ENCODE results near the gene SLC28A1.
"Not testable (repeated sequence)": the region's sequence is repeated elsewhere in the genome, so short reads cannot be mapped to it uniquely, and the experiment has no call there.

The SLC28A1 gene

DNA sequence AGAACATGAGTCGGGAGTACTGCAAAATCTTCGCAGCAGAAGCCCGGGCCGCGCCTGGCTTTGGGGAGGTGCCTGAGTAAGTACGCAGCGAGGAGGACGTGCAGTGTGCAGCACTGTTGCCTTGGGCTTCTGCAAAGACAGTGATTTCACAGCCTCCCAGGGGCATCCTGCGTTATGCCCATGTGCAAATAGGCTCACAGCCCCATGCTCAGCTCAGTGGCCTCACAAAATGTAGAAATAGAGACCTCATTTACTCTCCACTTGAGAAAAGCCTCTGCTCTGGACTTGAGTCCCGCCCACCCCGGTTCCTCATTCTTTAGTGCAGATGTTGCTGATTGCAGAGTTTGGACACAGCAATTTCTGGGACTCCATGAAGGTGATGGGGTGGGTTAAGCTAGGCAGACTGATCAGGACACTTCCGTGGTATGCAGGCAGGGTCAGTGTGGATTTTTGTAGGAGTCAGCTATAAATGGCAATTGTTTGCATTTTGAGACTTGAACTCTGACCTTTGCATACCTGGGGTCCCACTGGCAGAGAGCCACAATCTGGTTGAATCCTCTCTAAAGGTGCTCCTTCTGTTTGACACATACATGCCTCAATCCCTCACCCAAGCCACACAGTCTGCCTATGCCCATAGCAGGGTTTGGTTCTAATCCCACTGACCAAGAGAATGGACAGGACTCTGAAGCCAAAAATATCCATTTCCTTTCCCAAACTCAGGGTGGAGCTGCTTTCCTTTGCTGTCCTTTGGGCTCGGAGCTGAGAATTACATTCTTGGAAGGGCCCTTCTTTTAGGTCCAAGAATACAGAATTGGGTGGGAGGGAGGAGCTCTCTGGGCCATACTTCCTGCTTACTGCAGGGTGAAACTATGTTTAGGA is 20.7 kb upstream of the SLC28A1 start:
- no peak for ATAC-seq

DNA sequence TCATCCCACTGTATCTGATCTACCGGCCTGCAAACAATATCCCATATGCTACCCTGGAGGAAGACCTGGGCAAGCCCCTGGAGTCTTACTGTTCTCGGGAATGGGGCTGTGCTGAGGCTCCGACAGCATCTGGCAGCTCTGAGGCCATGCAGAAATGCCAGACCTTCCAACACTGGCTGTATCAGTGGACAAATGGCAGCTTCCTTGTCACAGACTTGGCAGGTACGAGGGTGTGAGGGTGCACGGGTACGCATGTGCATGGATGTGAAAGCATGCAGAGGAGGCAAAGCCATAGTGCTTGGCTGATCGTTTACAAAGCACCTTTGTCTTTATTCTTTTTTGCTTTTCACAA is 20.0 kb upstream of the SLC28A1 start:
- ATAC-seq: no peak

DNA sequence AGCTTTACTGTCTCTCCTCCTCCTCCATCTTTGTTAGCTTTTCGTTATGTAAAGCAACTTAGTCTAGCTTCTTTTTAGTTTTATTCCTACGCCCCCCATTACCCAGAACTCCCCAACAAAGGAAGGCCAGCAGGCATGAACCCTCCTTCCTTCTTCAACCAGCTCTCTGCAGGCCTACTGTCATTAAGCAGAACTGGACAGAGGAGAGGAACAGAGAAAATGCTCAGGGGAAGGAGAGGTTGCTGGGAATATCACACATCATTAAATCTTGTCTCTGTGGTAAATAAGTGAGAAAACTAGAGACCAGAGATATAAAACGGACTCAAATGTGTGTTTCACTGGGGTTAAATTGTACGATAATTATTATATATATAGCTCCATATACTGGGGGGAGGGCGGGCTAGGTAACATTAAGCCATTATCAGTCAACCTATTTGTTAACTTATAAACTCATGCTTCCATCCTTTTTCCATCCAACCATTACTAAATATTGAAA is 19.3 kb upstream of the SLC28A1 start:
- no peak for ATAC-seq

DNA sequence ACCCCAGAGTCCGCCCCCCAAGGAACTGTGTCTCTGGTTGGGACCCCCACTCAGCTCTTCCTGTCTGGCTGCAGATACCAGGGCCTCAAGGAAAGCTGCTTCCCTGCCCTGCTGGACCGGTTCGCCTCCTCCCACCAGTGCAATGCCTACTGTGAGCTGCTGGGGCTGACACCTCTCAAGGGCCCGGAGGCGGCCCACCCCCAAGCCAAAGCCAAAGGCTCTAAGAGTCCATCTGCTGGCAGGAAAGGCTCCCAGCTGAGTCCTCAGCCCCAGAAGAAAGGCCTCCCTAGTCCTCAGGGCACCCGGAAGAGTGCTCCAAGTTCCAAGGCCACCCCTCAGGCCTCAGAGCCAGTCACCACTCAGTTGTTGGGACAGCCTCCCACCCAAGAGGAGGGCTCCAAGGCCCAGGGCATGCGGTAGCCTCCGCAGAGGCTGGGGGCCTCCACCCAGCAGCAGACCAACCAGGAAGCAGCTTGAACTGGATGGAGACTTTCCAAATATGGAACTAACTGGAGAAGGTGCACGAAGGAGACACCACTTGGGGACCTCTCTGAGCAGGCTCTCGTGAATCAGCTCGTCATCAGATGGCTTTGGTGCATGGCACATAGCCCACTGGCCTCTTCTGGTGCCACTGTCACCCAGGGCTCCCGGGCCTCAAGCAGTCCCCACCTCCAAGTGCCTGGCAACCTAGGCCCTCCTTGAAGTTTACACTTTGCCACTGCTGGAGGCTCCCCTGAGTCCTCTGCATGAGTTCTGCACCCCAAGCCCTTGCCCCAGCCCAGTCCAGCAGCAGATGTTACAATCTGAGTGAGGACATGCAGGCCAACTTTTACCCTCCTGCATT is 16.2 kb upstream of the SLC28A1 start:
- no peak for ATAC-seq

DNA sequence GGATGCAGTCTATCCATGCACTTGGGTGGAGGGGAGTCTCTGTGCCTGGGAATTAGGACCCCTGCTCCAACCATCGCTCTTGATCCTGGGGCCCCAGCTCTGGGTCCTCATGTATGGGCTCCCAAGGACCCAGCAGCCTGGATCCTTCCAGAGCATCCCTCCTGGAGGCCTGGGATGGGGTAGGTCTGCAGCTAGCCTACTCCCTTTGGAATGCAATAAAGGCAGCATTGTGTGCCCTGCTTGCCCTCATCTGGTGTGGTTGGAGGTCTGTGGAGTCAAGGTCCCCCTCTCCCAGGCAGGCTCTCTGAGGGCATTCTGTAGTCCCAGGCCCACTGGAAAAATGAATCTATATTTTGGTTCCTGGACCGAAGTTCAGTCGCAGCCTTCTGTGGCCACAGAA is 15.0 kb upstream of the SLC28A1 start:
- ATAC-seq: no peak

DNA sequence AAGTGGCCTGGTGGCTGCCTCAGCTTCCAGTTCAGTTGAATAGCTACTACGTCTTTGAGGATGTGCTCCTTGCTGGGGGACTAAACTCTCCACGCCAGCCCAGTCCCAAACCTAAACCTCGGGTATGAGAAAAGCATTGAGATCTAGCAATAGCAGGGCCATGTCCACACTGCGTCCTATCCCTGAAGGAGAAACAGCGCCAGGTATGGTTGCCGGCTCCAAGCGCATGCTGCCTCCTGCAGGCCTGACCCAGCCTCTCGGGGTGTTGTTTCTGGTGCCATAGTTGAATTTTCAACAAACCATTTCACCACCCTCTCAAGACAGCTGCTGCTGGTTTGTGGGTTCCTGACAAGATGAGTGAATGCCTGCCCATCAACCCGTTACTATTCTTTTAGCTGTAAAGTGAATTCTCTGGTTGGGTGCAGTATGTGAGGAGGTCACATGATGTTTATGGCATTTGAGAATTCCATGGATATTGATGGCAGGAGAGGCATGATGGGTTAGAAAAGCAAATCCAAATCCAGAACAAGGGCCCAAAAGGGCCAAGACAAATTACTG is 13.0 kb upstream of the SLC28A1 start:
- ATAC-seq: no peak

DNA sequence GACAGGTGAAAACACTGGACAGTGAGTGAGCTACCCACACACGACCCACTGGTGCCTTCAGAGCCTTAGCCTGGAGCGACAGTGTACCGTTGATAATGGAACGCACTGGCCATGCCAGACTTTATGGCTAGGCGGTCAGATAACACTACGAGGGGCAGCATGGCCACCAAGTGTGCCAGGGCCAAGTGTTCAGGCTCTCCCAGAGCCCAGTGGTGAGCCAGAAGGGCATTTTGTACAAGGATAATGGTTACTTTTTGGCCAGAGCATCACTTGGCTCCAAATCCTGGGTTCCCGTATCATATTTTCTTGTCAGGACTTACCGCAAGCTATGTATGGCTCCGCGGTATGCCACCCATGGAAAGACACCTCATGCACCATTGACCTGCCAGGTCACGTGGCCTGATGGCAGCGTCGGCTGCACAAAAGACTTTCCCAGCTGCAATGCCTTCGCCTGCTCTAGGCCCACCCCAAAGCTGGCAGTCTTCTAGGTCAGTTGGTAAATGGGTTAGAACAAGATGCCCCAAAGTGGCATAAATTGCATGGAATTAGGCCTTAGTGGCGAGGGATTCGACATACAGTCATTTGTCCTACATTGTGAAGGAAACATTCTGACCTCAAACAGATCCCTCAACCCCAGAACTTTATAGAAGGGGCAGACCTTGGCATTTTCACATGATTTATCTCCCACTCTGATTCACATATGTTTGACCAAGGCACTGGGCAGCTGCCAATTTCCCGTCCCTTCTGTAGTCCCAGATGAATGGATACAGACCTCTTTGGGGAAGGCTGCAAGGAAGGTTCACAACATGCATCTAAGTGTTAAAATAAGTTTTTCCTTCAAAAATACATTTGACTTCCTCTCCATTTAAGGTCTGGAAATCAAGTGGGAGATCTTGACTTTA is 12.2 kb upstream of the SLC28A1 start:
- ATAC-seq: no peak

DNA sequence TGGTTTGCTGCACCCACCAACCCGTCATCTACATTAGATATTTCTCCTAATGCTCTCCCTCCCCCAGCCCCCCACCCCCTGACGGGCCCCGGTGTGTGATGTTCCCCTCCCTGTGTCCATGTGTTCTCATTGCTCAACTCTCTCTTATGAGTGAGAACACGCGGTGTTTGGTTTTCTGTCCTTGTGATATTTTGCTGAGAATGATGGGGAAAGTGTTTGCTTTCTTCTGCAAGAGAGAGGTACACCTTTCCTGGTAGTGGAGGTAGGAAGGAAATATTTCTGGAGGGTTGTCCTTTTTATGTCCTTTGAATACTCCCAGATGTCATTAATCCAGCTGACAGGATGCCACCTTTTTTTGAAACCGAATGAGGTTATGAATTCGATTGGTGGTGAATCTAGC is 10.5 kb upstream of the SLC28A1 start:
- ATAC-seq: no peak

DNA sequence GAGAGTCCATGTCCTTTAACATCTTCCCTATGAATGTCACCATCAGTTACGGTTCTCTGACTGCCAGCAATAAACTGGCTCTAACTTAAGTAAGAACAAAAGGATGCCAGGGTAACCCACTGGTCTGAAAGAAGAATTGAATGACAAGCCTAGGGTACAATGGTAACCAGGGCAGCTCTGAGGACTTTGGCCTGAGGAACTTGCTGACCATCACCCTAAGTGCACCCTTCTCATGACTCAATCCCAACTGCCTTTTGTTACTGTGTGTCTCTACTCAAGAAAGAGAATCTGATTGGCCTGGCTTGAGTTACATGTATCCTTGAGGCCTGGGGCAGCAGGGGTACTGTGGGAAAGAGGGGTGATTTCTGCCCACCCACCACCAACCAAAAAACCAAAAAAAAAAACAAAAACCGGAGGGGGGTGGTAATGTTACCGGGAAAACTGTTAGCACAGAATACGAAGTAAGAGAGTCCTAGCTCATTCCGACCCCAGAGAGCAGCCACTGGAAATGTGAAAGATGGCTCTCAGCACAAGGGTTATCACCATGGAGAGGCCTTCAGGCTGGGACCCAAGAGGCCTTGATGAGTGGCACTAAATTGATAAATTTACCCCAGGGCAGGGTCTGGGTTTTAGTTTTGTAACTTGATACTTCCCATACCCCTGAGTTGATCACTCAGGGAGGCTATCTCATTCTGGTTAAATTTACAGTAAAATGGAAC is 9.3 kb upstream of the SLC28A1 start:
- no peak for ATAC-seq

DNA sequence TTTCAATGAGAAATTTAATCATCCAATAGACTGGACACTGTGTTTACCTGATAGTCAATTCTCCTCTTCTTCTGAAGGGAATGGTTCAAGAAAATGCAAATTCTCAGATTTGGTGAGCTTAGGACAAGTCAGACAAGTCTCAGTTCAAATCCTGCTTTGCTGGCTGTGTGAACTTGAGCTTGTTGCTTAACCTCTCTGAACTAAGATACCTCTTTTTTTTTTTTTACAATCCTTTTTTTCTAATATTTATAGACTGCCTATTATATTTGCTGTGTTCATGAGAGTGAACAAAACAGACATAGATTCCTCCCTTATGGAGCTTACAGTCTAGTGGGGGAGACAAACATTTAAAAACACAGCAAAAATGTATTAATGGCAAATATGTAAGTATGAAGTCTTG is 8.2 kb upstream of the SLC28A1 start:
- no peak for ATAC-seq

DNA sequence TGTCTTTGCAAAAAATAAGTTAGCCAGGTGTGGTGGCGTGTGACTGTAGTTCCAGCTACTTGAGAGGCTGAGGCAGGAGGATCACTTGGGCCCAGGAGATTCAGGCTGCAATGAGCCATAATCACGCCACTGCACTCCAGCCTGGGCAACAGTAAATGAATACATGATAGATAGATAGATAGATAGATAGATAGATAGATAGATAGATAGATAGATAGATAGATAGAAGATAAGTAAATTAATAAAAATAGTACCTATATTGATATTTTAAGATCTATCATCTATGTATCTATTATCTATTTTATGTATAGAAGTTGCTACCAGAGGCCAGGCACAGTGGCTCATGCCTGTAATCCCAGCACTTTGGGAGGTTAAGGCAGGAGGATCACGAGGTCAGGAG is 6.8 kb upstream of the SLC28A1 start:
- ATAC-seq: not testable (repeated sequence)

DNA sequence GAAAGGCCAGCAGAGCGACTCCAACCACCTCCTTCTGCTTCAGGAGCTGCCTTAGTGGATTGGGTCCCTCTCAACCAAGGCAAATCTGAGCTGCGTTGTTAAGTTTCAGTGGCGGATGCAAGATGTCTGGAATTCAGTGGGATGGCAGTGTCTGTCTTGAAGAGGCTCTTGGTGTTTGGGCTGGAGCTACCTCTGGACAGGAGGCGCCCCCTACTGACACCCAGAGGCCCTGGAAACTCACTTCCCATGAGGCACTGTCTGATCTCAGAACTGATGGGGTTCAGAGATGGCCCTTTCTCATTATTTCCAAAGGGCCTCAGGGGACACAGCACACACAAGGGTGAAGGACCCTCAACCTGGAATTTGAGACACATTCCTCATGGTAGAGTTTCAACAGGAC is 6.0 kb upstream of the SLC28A1 start:
- peak; percentile 64 to 73 for ATAC-seq

DNA sequence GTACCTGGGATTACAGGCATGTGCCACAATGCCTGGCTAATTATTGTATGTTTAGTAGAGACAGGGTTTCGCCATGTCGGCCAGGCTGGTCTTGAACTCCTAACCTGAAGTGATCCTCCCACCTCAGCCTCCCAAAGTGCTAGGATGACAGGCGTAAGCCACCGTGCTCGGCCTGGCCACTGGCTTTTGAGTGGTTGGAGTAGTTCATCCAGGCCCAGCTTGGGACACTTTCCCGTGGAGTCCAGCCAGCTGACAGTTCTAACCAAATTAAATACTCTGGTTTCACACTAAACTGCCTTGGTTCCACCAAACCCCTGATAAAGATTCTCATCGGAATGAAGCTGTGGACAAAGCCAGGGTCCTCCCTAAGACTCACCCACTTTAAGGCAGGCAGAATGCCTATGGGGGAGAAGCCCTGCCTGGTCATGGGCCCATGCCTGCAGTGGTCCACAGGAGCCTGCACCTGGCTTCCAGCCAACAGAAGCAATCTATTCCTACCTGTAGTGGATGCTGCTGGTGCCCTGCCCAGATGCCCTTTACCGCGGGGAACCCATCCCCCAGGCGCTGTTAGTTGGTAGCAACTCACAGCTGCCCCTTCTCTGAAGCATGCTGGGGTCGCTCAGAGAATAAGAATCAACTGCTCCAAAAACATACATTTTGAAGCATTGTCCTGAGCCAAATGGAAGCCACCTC is 5.2 kb upstream of the SLC28A1 start:
- no peak for ATAC-seq

DNA sequence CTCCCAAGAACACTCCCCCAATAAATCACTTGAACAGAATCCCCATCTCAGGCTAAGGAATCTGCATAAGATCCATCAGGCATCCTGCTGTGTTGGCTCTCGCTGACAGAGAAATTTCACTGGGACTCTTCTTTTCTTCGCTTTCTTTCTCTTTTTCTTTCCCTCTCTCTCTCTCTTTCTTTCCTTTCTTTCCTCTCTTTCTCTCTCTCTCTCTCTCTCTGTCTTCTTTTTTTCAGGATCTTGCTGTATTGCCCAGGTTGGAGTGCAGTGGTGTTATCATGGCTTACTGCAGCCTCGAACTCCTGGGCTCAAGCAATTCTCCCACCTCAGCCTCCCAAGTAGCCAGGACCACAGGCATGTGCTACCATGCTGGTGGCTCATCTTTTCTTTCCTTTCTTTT is 4.5 kb upstream of the SLC28A1 start:
- ATAC-seq: no peak

DNA sequence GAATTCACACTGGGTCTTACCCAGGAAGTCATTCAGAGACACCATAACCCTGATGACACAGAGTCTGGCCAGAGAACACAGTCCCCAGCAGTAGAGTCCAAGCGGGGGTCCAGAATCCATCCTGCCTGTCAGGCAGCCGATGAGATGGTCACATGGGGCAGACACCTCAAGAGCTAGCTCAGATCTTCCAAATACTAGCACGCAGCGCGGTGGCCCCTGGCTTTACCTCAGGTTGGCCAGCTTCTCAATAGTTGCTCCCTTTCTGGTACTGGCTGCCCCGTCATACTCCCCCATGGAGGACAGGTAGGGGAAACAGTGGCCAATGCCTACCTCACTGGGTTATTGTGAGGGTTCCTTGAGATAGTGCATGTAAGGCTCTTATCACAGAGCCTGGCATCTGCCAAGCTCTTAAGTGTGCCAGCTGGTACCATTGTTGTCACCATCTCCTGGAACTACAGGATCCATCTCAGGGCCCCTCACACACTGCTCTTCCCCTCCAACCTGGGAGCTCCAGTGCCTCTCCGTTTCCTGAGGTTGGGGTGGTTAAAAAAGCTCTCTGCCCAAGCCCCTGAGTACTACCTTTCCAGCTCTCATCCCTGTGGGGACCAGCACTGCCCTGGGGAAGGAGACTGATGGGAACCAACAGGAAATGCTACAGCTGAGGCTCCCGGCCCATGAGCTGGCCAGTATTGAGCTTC is 3.5 kb upstream of the SLC28A1 start:
- ATAC-seq: no peak

DNA sequence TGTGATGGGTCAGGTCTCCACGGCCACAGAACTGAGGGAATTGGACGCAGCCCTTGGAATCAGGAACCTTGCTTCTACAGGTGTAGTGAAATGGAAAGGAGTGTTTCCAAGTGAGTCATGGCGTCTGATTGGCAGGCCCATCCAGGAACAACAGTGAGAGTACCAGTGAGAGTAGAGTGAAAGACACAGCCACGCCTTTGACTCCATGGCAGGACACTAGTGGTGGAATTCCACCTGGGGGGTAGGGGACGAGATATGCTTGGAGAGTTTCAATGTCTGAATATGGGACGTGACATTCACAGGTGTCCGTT is 3.0 kb upstream of the SLC28A1 start:
- no peak for ATAC-seq

DNA sequence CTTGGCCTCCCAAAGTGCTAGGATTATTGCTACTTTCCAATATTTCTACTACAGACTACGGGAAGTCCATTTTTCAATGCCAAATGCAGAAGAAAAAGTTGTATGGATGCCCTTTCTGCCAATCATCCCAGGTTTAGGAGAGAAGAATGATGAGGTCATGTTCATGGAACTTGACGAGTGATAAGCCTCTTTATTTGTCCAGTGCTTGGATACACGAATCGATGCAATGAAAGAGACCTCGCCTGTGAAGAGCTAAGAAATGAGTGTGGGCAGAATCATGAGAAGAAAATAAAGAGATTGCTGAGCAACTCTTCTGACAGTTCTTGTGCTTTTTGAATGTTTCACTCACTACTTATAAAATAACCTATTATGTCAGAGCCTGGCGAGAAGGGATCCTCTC is 996 bp upstream of the SLC28A1 start:
- no peak for ATAC-seq

DNA sequence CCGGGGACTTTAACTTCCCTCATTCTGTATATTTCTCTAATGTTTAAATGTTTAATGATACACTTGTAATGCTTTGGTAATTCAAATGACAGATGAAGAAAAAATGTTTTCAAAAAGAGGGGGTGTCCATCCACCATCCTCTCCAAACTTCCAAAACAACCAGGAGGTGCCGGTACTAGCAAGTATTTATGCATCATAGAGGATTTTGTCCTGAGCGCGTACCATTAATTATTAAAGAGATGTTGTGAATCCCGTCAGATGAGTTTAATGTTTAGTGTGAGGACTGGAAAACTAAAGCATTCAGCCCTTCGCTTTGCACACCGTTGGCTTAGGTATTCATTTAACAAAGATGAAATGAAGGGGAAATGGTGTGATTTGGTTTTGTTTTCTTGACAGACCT is 1.3 kb downstream of the SLC28A1 start:
- no peak for ATAC-seq

DNA sequence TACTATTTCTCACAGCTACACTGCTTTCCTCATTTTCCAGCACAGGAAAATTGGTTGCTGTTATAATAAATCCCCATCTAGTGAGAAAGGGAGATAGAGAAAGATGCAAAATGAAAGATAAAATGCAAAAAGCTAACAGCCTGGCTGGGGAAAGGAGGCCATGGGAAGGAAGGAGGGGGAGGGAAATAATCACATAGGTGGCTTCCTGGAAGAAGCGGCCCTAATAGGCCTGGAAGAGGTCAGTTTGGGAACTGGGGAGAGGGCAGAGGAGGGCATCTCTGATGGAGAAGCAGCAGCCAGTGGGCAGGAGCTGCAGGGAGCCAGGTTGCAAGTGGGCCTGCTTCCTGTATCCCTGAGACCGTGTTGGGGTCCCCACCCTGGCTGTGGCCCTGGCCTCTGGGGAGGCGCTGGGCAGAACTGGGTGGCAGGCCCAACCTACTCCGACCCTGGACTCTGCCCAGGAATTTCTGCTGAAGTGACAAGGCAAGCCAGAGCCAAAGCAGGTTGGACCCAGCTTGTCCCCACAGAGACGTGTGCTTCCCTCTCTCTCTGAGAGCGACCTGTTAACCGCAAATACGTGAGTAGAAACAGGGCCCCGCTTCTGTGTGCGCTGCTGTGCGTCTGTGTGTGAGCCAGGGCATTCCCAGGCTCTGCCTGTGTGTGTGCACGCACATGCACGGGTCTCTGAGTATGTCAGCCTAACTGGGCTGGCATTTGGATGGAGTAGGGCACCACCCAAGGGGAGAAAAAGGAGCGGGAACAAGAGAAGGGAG is 1.9 kb downstream of the SLC28A1 start:
- no peak for ATAC-seq

DNA sequence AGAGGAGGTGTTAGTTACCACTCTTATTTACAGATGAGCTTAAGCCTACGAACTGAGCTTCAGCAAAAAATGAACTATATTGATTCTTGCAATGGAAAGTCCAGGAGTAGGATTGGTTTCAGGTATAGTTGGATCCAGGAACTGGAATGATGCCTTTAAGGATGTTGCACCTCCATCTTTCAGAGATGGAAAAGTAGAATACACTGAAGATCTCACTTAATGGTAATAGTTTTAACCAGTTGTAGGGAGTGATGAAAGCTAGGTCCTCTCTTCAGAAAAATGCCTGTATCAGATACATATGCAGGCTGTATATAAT is 2.5 kb downstream of the SLC28A1 start:
- ATAC-seq: no peak
